GM10248 (cell line): ENCODE data around the gene FCF1.

Experiments used
- CTCF ChIA-PET: fragments of 300-600 bp; sonication (Branson Sonifier 250); formaldehyde crosslinking; extraction: SDS; loops from one replicate; lab custom pipeline; 2021; ENCODE audit warnings: antibody characterized with exemption; lab: Yijun Ruan, JAX
- POLR2A ChIA-PET: fragments of 350-650 bp; sonication (Branson Sonifier 250); formaldehyde crosslinking; extraction: SDS; loops from one replicate; lab custom pipeline; 2020; ENCODE audit warnings: antibody characterized with exemption; lab: Yijun Ruan, JAX
- DNase-seq: peaks from one replicate; pipeline ENCODE4 v3.0.0; 2012; ENCODE audit errors: extremely low spot score
- TF ChIP-seq, protein P1 (sequence below): IDR thresholded peaks from 2 replicates; pipeline ENCODE4 v1.5.1; 2012; ENCODE audit warnings: mild to moderate bottlenecking, low read depth; ENCODE audit errors: extremely low read depth, missing control alignments, control extremely low read depth

The FCF1 gene, protein sequence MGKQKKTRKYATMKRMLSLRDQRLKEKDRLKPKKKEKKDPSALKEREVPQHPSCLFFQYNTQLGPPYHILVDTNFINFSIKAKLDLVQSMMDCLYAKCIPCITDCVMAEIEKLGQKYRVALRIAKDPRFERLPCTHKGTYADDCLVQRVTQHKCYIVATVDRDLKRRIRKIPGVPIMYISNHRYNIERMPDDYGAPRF

DNA sequence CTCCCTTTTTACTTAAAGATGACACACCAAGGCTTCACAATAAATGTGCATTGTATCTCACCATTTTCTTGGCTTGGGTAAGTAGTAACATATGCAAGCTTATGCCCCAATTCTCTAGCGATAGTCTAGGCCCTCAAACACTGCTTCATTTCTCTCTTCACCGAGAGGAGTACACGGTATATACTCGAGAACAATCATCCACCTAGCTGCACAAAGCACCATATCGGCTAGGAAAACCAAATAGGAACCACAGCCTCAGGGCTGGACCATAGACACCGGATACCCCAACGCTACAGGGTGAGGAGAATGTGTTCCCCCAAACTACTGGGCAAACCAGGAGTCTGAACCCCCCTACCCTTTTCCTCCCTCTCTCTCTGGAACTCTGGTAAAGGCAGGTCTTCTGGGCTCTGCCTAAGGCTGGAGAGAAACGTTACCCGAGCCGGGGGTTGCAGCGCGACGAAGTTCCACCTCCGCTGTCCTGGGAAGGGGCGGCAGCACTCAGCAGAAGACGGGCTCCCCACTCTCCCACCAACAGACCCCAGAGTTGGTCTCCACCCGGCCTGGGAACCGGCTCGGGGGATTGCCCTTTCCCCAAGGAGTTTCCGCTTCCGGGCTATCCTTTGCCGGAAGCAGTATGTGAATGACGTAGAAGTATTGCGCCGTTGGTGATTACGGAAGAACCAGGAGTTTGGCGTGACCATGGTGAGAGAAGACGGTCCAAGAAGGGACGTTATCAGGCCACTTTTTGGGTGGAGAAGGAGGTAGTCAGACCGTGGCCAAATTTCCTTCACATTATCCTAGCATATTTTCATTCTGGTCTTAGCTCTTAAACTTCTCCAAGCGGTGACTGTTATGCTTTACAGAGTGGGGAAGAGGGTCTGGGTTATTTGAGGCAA, at the start of gene FCF1, which contains the start of gene AREL1:
TSS of gene FCF1 (plus strand) at position 646 of the 896 bp plus-strand sequence. CDS start at position 700, 54 bp downstream.
TSS of gene AREL1 (minus strand) at position 582 of the 896 bp plus-strand sequence. CDS start 27,465 bp downstream, outside the sequence.
- POLR2A ChIA-PET, result no interaction called here
- CTCF ChIA-PET, result no interaction called here
- DNase-seq, result peak; percentile 93
- TF ChIP-seq, protein P1, sequence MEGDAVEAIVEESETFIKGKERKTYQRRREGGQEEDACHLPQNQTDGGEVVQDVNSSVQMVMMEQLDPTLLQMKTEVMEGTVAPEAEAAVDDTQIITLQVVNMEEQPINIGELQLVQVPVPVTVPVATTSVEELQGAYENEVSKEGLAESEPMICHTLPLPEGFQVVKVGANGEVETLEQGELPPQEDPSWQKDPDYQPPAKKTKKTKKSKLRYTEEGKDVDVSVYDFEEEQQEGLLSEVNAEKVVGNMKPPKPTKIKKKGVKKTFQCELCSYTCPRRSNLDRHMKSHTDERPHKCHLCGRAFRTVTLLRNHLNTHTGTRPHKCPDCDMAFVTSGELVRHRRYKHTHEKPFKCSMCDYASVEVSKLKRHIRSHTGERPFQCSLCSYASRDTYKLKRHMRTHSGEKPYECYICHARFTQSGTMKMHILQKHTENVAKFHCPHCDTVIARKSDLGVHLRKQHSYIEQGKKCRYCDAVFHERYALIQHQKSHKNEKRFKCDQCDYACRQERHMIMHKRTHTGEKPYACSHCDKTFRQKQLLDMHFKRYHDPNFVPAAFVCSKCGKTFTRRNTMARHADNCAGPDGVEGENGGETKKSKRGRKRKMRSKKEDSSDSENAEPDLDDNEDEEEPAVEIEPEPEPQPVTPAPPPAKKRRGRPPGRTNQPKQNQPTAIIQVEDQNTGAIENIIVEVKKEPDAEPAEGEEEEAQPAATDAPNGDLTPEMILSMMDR, result no peak

DNA sequence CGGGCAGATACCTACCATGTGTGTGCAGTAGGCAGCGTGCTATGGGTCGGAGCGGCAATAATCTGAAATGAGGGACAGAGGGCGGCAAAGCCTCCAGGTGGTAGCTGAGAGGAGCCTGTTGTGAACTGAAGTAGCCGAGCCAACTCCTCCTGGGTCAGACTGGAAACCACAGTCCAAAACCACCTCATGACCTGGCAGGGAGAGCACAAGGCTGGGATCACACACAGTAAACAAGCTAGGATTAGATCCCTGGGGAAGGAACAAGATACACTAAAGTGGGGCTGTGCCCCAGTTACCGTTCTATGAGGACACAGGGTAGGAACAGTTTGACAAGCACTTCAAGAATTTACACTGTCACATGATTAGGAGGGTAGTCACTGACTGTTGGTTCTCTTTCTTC, 49.1 kb upstream of the FCF1 start:
- ChIA-PET CTCF (interaction anchor here (1.0 kb wide), 1 partner anchor 10 kb away, joined by 4 read pairs; no protein-coding TSS in a partner anchor), POLR2A (no interaction called here)
- TF ChIP-seq, protein P1, result no peak
- no peak for DNase-seq

DNA sequence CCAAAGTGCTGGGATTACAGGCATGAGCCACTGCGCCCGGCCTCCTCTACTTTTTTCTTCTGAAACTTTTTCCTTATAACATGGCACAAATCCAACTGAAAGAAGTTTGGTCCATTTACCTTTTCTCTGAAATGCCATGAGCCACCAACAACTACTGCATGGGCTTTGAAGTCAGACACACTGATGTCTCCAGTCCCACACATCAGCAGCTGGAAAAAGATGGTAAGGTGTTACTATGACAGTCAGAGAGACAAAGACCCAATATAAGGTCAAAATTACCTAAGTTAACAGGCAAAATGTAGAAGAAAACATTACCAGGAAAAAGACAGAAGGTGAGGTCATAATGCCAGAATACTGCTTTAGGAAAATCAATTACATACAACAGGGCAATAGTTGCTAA, 48.2 kb upstream of the FCF1 start:
- no peak for DNase-seq
- CTCF ChIA-PET, result no interaction called here
- POLR2A ChIA-PET, result no interaction called here
- TF ChIP-seq, protein P1, result no peak

DNA sequence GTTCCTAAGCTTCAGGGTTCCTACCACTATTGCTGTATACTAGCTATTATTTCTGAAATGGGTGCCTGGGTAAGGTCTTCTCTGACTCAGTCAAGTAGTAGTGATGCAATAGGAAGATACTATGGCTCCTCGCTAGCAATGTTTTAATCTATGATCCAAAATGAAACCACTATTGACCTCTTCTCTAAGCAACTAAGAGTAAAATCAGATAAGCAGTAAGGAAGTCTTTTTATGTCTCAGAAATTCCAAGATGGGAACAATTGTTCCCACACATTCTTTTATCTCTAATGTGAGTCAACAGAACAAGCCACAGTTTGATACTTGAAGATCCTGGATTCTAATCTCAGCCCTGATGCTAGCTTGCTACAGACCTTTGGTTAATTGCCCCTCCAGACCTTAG, 45.2 kb upstream of the FCF1 start:
- ChIA-PET POLR2A (no interaction called here), CTCF (interaction anchor here (0.8 to 2.2 kb wide), 5 partner anchors 10 to 156 kb away, joined by 3 to 8 read pairs (median 3); no protein-coding TSS in a partner anchor)

DNA sequence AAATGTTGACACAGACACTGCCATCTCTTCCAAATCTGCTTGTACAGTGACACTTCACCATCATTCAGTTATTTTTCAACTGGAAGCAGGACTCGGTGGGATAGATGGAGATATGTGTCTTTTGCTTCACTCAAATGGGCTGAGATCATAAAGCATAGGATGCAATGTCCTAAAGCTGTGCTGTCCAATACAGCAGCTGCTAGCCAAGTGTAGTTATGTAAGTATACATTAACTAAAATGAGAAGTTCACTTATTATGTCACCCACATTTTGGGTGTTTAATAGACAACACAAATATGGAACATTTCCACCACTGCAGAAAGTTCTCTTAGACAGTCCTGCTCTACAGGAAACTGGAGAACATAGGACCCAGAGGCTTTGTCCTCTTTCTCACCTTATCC, 43.7 kb upstream of the FCF1 start:
- ChIA-PET CTCF (interaction anchor here (2.2 kb wide), 1 partner anchor 14 kb away, joined by 8 read pairs; no protein-coding TSS in a partner anchor), POLR2A (no interaction called here)
- no peak for DNase-seq
- TF ChIP-seq, protein P1, result no peak

More for the DNA sequence above, 45.2 kb upstream of the FCF1 start:
- TF ChIP-seq, protein P1, result no peak
- no peak for DNase-seq

DNA sequence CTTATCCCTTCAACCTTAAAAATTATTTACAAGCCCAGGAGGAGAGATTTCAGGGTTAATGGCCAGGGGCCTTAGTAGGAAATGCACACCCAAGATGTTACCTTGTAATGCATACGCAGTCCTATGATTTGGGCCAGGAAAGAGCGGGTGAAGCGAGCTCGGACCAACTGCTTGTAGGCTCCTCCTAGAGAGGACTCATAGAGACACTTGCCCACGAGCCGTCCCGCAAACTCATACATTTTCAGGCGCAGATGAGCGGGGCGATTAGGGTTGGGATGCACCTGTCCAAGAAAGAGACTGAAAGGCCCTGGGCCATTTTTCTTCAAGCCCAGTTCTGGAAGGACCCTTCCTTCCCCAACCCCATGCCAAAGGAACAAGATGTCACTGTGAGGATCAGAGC, 43.1 kb upstream of the FCF1 start:
- DNase-seq, result no peak
- TF ChIP-seq, protein P1, result no peak
- ChIA-PET CTCF (interaction anchor here (1.2 to 2.2 kb wide), 2 partner anchors 14 to 39 kb away, joined by 3 to 8 read pairs; no protein-coding TSS in a partner anchor), POLR2A (no interaction called here)
